HG03060 (cell line): Measurements from ENCODE around the gene MBNL1.
"Not testable (repeated sequence)": the region's sequence is repeated elsewhere in the genome, so short reads cannot be mapped to it uniquely, and the experiment has no call there.

Experiments used
- ATAC-seq: cut with Tn5 transposase; IDR thresholded peaks from one replicate; pipeline ENCODE4 v1.9.1; 2021; ENCODE audit warnings: low read depth, moderate number of reproducible peaks; ENCODE audit not compliant: unreplicated experiment

Gene MBNL1

DNA sequence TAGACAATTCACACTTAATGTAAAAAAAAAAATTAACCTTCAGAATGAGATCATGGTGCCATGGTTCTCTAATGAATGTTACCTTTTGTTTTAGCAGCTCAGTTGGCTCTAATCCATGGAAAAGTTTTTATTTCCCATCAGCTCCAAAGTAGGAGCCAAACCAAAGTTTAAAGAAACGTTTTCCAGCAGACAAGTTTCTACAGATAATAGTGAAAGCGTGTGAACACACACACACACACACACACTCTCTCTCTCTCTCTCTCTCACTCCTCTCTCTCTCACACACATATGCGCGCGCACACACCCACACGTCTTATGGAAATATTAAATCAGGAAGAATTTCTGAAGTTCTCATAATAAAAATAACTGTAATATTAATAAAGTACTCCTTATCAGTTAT is 46.9 kb downstream of the MBNL1 start:
- no peak for ATAC-seq

DNA sequence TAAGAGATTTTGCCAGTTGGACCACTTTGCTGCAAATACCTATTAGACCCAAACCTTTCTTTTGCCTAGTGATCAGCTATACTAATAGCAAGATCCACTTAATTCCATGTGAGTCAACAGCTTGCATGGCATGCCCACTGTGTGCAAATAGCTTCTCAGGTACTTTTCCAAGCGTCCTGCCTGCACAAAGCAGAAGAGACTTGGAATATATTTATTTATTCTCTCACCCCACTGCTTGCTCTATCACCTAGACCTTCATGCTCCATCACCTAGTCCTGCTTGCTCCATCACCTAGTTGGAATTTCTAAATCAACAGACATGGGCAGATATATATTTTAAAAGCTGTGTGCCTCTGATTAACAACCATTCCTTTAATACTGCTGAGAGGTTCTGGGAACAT is 47.6 kb downstream of the MBNL1 start:
- no peak for ATAC-seq

DNA sequence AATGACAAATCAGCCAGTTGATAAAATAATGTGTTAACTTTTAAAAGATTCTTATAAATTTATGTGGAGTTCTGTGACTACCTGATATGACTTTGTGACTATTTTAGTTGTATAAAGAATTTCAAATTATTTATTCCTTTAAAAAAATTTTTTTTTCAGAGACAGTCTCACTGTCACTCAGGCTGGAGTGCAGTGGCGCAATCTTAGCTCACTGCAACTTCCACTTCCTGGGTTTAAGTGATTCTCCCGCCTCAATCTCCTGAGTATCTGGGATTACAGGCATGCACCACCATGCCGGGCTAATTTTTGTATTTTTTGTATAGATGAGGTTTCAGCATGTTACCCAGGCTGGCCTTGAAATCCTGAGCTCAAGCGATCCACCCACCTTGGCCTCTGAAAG is 48.5 kb downstream of the MBNL1 start:
- no peak for ATAC-seq

GRCh38 chr3:152317956-152318355 is 49.2 kb downstream of the MBNL1 start:
- no peak for ATAC-seq

- no peak for ATAC-seq
Observed at GRCh38 chr3:152318512-152318911, 49.8 kb downstream of the MBNL1 start.

DNA sequence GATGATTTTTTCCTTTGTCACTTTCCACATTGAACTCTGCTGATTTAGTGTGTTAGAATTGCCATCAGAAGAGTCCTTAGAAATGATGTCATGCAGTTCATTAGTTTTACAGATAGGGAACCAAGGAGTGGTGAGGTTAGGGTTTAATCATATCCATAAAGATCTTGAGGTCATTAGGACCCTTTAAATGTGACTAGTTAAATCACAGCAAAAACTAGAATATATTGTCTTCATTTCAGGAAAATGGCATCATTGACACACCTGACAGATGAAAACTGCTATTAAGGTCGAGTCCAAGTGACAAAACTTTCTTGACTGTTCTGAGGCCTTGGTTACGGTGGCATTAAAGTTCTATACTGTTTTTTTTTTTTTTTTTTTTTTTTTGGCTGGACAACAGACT is 50.5 kb downstream of the MBNL1 start:
- no peak for ATAC-seq

GRCh38 chr3:152319831-152320617 is 51.3 kb downstream of the MBNL1 start:
- no peak for ATAC-seq

DNA sequence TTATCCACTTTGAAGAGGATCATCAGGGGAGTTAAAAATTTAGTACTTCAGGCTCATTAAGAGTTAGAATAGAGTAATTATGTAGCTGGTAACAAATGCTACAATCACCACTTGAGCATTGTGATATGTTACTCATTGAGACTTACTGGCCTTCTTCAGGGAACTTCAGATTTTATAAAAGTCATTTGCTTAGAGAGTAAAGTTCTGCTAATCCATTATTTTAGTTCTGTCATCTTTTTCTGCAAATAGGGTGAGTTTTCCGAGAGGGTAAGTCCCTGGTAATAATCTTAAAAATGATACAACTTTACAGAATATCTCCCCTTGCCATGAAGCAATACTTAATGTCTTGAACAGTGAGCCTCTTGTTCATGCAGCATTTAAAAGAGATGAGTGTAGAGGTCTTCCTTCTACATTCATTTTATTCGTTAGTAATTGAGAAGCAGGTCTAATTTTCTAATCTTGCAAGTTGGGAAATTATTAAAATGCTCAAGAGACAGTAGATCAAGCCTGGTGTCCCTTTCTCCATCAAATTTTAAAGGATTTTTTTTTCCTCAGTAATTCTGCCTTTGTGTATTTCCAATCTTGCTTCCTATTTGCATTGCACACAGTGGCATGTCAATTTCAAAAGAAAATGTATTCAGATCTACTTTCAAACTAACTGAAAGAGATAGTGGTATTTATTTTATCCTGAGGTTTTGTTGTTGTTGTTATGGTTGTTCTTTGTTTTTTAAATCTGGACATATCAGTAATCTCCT is 52.6 kb downstream of the MBNL1 start:
- no peak for ATAC-seq

DNA sequence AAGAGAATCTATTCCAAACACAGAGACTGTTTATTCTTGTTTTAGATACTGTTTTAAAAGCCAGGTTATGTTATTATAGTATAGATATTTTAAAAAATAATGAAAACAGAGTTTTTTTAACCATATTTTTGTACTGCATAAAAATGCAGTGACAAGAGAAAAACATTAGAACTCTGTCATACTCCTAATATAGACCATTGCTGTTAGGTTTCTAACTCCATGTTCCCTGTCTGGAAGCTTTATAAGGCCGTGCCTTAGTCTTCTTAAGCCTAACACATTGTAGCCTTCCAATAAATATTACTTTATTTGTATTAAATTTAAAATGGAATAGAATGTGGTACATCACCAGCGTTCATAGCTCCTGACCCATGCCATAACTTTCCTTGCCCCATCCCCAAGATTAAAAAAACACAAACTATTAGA is 53.2 kb downstream of the MBNL1 start:
- ATAC-seq = no peak

GRCh38 chr3:152322756-152323155 is 54.0 kb downstream of the MBNL1 start:
- no peak for ATAC-seq

- peak; percentile 61 for ATAC-seq
Observed at GRCh38 chr3:152323834-152324233, 55.1 kb downstream of the MBNL1 start.

DNA sequence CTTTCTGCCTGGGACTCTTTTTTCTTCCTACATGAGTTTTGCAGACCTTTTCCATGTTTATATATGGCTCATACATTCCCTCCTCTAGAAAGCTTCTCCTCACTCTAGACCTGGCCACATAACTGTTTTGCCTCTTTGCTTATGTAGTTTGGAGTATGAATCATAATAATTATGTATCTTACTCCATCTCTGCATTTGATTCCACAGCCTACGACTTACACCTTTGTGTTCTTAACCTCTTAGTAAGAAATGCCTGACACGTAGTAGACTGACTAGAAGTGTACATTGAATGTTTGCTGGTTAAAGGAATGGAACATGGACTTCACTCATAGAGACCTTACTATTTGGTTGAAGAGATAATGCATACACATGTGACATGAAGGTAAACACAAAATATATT is 56.4 kb downstream of the MBNL1 start:
- no peak for ATAC-seq

DNA sequence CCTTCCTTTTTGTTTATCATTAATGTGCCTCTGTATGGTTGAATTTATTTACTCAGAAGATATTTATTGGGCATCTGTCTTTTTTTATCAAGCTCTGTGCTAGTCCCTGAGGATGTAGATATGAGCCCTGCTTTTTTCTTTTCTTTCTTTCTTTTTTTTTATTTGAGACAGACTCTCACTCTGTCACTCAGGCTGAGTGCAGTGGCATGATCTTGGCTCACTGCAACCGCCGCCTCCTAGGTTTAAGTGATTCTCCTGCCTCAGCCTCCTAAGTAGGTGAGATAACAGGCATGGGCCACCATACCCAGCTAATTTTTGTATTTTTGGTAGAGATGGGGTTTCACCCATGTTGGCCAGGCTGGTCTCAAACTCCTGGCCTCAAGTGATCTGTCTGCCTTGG is 58.5 kb downstream of the MBNL1 start:
- ATAC-seq = no peak

- ATAC-seq = no peak
Observed at GRCh38 chr3:152328841-152329240, 60.1 kb downstream of the MBNL1 start.

GRCh38 chr3:152330559-152330958 is 61.8 kb downstream of the MBNL1 start:
- ATAC-seq = no peak

- ATAC-seq = no peak
Observed at GRCh38 chr3:152331018-152331541, 62.4 kb downstream of the MBNL1 start.

- ATAC-seq = no peak
Observed at GRCh38 chr3:152331998-152332397, 63.3 kb downstream of the MBNL1 start.

DNA sequence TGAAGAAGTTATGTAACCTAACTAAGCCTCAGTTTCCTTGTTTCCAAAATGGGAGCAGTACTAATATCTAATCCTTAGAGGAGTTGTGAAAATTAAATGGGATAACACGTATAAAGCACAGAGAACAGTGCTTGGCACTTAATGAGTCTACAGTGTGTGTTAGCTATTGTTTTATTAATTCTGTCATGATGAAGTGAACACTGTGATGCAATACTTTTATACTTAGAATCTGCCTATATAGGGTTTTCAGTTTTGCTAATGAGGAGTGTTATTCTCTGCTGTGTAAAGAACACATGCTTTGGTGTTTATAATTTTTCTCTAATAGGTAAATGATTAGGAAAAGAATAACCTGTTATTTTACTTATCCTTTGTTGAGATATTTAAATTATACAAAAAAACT is 65.2 kb downstream of the MBNL1 start:
- no peak for ATAC-seq

- no peak for ATAC-seq
Observed at GRCh38 chr3:152334761-152335160, 66.0 kb downstream of the MBNL1 start.

DNA sequence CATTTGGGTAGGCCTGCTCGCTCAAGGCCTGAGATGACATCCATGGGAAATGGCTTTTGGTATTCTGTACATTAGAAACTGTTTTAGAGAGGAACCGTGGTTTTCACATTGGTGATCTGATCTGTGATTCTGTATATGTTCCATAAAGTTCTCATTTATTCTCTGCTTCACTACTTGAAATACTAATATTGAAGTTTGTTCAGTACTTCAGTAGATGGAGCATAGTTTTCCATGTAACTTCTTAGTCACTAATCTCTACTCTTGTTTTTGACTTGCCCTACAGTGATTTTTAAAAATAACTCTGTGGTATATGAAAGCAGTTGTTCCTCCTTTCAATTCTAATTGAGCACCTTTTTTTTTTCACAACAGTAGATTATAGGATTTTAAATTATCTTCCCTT is 66.5 kb downstream of the MBNL1 start:
- no peak for ATAC-seq

- not testable (repeated sequence) for ATAC-seq
Observed at GRCh38 chr3:152337337-152337736, 68.6 kb downstream of the MBNL1 start.
